Measurements from ENCODE around the gene TMEM42. TPM values are rescaled to one million over a fixed set of nuclear protein-coding genes. Genes with fewer than 3 reads are reported as not detected.

The TMEM42 gene
- total and polyA plus RNA-seq, 2 of the 13 experiments (the other 11 are each of a cell fraction or from before 2014, with no cell fraction given): 5.5 to 24.5 TPM

- in situ Hi-C loops (cut with HindIII; ENCODE audit: extremely low pct_ligation_motif_present, low pct_unique_long_range_greater_than_20kb) (no loop called here), intact Hi-C loops (cut with micrococcal nuclease; ENCODE audit: unreplicated experiment) (no loop called here)
- DNase-seq (ENCODE audit: low spot score) (peak; percentile 79), FAIRE-seq (no peak), ATAC-seq (peak; percentile 74)
- H4K20me1 ChIP-seq (ENCODE audit: insufficient read depth, low read length): no peaks in the 10 kb centered on the region
- no TSS peak for BruUV-seq (replicated peaks)
- H3K4me2 ChIP-seq (ENCODE audit: low read depth, low read length): peak overlapping the region; percentile 61
- peaks cover 52% of the 10 kb centered on the region for H3K4me1 ChIP-seq (ENCODE audit: insufficient read depth, low read length)
- peak overlapping the region in 1 of 3 experiments; percentile 3; a peak in 1 of 6 replicates for H3K4me3 ChIP-seq (replicated peaks in 1 of 3; ENCODE audit: insufficient read depth in 1 of 3, low read depth in 2 of 3, low read length in 3 of 3)
- H2AFZ ChIP-seq (ENCODE audit: low read length): peak overlapping the region; percentile 24
- H3K9me3 ChIP-seq (ENCODE audit: low read length): no peaks in the 10 kb centered on the region
- H3K27ac ChIP-seq (ENCODE audit: extremely low read length, insufficient read depth, low read length): peak overlapping the region; percentile 52
- ChIA-PET POLR2A (interaction anchor here (0.6 to 0.8 kb wide), 2 partner anchors 318 to 538 kb away, joined by 3 to 4 read pairs; partner anchors contain the start of gene ZNF660), CTCF (ENCODE audit: low intra/inter-chr PET ratio, low total read pairs) (no interaction called here)
- H3K27me3 ChIP-seq (ENCODE audit: control insufficient read depth in 1 of 2, insufficient read depth in 2 of 2, low read length in 2 of 2): peaks cover 0 to 3% of the 10 kb centered on the region in 2 experiments; a peak in 1 of 5 replicates
- no peaks in the 10 kb centered on the region for H3K36me3 ChIP-seq (replicated peaks in 1 of 2; ENCODE audit: control insufficient read depth in 1 of 2, insufficient read depth in 2 of 2, low read length in 2 of 2)
- WGBS (ENCODE audit: low lambda C conversion rate): 0% methylated on average over 4 of the region's 4 CpGs
- H3K9ac ChIP-seq (ENCODE audit: insufficient read depth, low read depth, low read length): peak overlapping the region; percentile 15; the same call in 1 of the 2 replicates
- no peaks in the 10 kb centered on the region for H3K79me2 ChIP-seq (ENCODE audit: insufficient read depth, low read length)
- TF ChIP-seq ZNF841 (CRISPR knock-in tag; IDR thresholded peaks at IDR 0.05; ENCODE audit: borderline replicate concordance) (no peak), SAP130 (CRISPR knock-in tag; IDR thresholded peaks at IDR 0.05; ENCODE audit: low read depth) (0 out of 2 replicates have a peak, but pooled peaks have one; percentile 22), SOX13 (IDR thresholded peaks at IDR 0.05) (no peak), SOX13 (CRISPR knock-in tag; conservative IDR thresholded peaks at IDR 0.05 in 1 of 2, IDR thresholded peaks at IDR 0.05 in 1 of 2) (peak in 1 of 2 experiments; percentile 72; a peak in 2 of 4 replicates), TBX2 (CRISPR knock-in tag; IDR thresholded peaks at IDR 0.05; ENCODE audit: borderline replicate concordance) (0 out of 2 replicates have a peak, but pooled peaks have one; percentile 34), SUZ12 (IDR thresholded peaks at IDR 0.05; ENCODE audit: low read depth, low read length) (no peak), HOXA9 (CRISPR knock-in tag; IDR thresholded peaks at IDR 0.05; ENCODE audit: borderline replicate concordance) (no peak), FOXP1 (IDR thresholded peaks at IDR 0.05) (no peak), FOXP1 (CRISPR knock-in tag; IDR thresholded peaks at IDR 0.05) (peak; percentile 46; the same call in 1 of the 2 replicates), DR1 (CRISPR knock-in tag; IDR thresholded peaks at IDR 0.05) (0 out of 2 replicates have a peak, but pooled peaks have one; percentile 26), TCF7 (IDR thresholded peaks at IDR 0.05; ENCODE audit: low read depth) (peak; percentile 64), ZNF878 (CRISPR knock-in tag; IDR thresholded peaks at IDR 0.05) (no peak), NR2F6 (IDR thresholded peaks at IDR 0.05) (0 out of 2 replicates have a peak, but pooled peaks have one; percentile 41), NR2F6 (CRISPR knock-in tag; IDR thresholded peaks at IDR 0.05) (no peak), ZNF430 (CRISPR knock-in tag; IDR thresholded peaks at IDR 0.05) (peak; percentile 43; the same call in 1 of the 2 replicates), ASH2L (IDR thresholded peaks at IDR 0.05; ENCODE audit: insufficient read length, low read depth, low read length) (peak; percentile 54), GATAD2A (CRISPR knock-in tag; IDR thresholded peaks at IDR 0.05) (peak; percentile 31; the same call in 1 of the 2 replicates), HNF4A (CRISPR knock-in tag; IDR thresholded peaks at IDR 0.05) (peak; percentile 43), AHDC1 (CRISPR knock-in tag; IDR thresholded peaks at IDR 0.05; ENCODE audit: borderline replicate concordance) (peak; percentile 28; the same call in 1 of the 2 replicates), ZNF441 (CRISPR knock-in tag; IDR thresholded peaks at IDR 0.05; ENCODE audit: borderline replicate concordance) (no peak), KDM6A (CRISPR knock-in tag; IDR thresholded peaks at IDR 0.05; ENCODE audit: low read depth) (no peak), XRCC5 (optimal IDR thresholded peaks at IDR 0.05; ENCODE audit: low read length) (no peak)
These were observed 40.9 kb downstream of the TMEM42 start for GRCh38 chr3:44902628-44903027.
